ENCODE measurements around the gene NMT2. TPM values are rescaled to one million over a fixed set of nuclear protein-coding genes. Genes with fewer than 3 reads are reported as not detected.

Gene NMT2
- total and polyA plus RNA-seq, 10 of the 15 experiments (the other 5 are each of a cell fraction or from before 2014, with no cell fraction given) = 4.9 to 12.0 (median 9.2) TPM

- ChIA-PET POLR2A (interaction anchor here (0.5 to 0.8 kb wide), 3 partner anchors 13 to 218 kb away, joined by 3 read pairs; no protein-coding TSS in a partner anchor), CTCF (no interaction called here), SMC1A (ENCODE audit: uncharacterized antibody, unreplicated experiment) (interaction anchor here (2.1 kb wide), 1 partner anchor 10 kb away, joined by 10 read pairs; no protein-coding TSS in a partner anchor), RAD21 (ENCODE audit: unreplicated experiment) (interaction anchor here (1.3 kb wide), 1 partner anchor 12 kb away, joined by 3 read pairs; no protein-coding TSS in a partner anchor)
- no peak overlapping the region for H2AFZ ChIP-seq (ENCODE audit: control insufficient read depth, low read depth, low read length)
- intact Hi-C loops (cut with micrococcal nuclease; ENCODE audit: unreplicated experiment) (no loop called here), in situ Hi-C loops (cut with MboI) (loop anchor here (25.0 kb wide), 1 partner anchor 1285 kb away; the partner anchor contains the start of gene PTER)
- H3K4me2 ChIP-seq (ENCODE audit: control insufficient read depth, insufficient read depth) = no peak overlapping the region
- BruUV-seq (replicated peaks) = no TSS peak
- no peak for DNase-seq (ENCODE audit: low read depth, low spot score)
- no peak for FAIRE-seq
- no peaks in the 10 kb centered on the region for H3K4me1 ChIP-seq (ENCODE audit: control insufficient read depth, insufficient read depth, low read length)
- no peak overlapping the region for H3K9ac ChIP-seq (ENCODE audit: control insufficient read depth, insufficient read depth, low read length)
- no peak overlapping the region for H3K27ac ChIP-seq (ENCODE audit: control insufficient read depth, insufficient read depth)
- no peaks in the 10 kb centered on the region for H4K20me1 ChIP-seq (ENCODE audit: control insufficient read depth, insufficient read depth)
- no peaks in the 10 kb centered on the region; a peak in 1 of 4 replicates for H3K36me3 ChIP-seq (ENCODE audit: control insufficient read depth in 2 of 2, insufficient read depth in 2 of 2, low read length in 1 of 2)
- no peak for ATAC-seq
- H3K79me2 ChIP-seq (ENCODE audit: control insufficient read depth, insufficient read depth, low read length) = no peaks in the 10 kb centered on the region
- no peaks in the 10 kb centered on the region; the same call in 2 of the 3 replicates for H3K9me3 ChIP-seq (replicated peaks; ENCODE audit: control insufficient read depth, insufficient read depth, low read length)
- no peak overlapping the region for H3K4me3 ChIP-seq
- no peaks in the 10 kb centered on the region for H3K27me3 ChIP-seq (replicated peaks in 1 of 2; ENCODE audit: control insufficient read depth in 2 of 2, insufficient read depth in 2 of 2, low read length in 1 of 2)
- TF ChIP-seq RB1 (IDR thresholded peaks at IDR 0.05; ENCODE audit: borderline replicate concordance) (no peak), PML (IDR thresholded peaks at IDR 0.05; ENCODE audit: low read length) (no peak), NR2C1 (IDR thresholded peaks at IDR 0.05) (no peak), MLLT1 (IDR thresholded peaks at IDR 0.05) (no peak), TAF1 (IDR thresholded peaks at IDR 0.05; ENCODE audit: borderline replicate concordance, low read depth, low read length) (no peak), KAT2A (conservative IDR thresholded peaks at IDR 0.05; ENCODE audit: control insufficient read depth, low read depth, low read length) (no peak), BCL3 (IDR thresholded peaks at IDR 0.05; ENCODE audit: borderline replicate concordance, insufficient read depth, low read depth, low read length, poor library complexity, severe bottlenecking) (no peak), ZBTB33 (IDR thresholded peaks at IDR 0.05) (no peak), MEF2A (IDR thresholded peaks at IDR 0.05; ENCODE audit: insufficient read depth, low read depth, low read length) (no peak), PRDM15 (CRISPR knock-in tag; IDR thresholded peaks at IDR 0.05) (no peak), BMI1 (IDR thresholded peaks at IDR 0.05; ENCODE audit: borderline replicate concordance) (no peak), TARDBP (IDR thresholded peaks at IDR 0.05; ENCODE audit: borderline replicate concordance) (no peak), USF2 (IDR thresholded peaks at IDR 0.05; ENCODE audit: borderline replicate concordance, low read depth, low read length) (no peak), SRF (IDR thresholded peaks at IDR 0.05; ENCODE audit: low read depth in 2 of 2, low read length in 2 of 2) (no peak)
- TF ChIP-seq, protein P1, sequence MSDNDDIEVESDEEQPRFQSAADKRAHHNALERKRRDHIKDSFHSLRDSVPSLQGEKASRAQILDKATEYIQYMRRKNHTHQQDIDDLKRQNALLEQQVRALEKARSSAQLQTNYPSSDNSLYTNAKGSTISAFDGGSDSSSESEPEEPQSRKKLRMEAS (IDR thresholded peaks at IDR 0.05; ENCODE audit: low read depth, low read length) = no peak
Observed at GRCh38 chr10:15152556-15152955, 15.9 kb downstream of the NMT2 start.

Data from GM12878 (cell line).